ENCODE data around the gene HMX2. TPM values are rescaled to one million over a fixed set of nuclear protein-coding genes. Genes with fewer than 3 reads are reported as not detected.

Gene HMX2
- total and polyA plus RNA-seq, 2 of the 13 experiments (the other 11 are each of a cell fraction or from before 2014, with no cell fraction given), result not detected

GRCh38 chr10:123140164-123140982, 7.6 kb upstream of the HMX2 start:
- Histone ChIP-seq H3K36me3 (replicated peaks in 1 of 2; ENCODE audit: control insufficient read depth in 1 of 2, insufficient read depth in 2 of 2, low read length in 2 of 2) (no peaks in the 10 kb centered on the region), H3K4me1 (ENCODE audit: insufficient read depth, low read length) (peaks cover 59% of the 10 kb centered on the region), H3K79me2 (ENCODE audit: insufficient read depth, low read length) (no peaks in the 10 kb centered on the region), H3K4me3 (replicated peaks in 1 of 3; ENCODE audit: insufficient read depth in 1 of 3, low read depth in 2 of 3, low read length in 3 of 3) (peak overlapping the region; percentile 39 to 69 (median 44)), H3K9ac (ENCODE audit: insufficient read depth, low read depth, low read length) (peak overlapping the region; percentile 20; the same call in 1 of the 2 replicates), H3K27ac (ENCODE audit: extremely low read length, insufficient read depth, low read length) (no peak overlapping the region), H3K9me3 (ENCODE audit: low read length) (no peaks in the 10 kb centered on the region), H4K20me1 (ENCODE audit: insufficient read depth, low read length) (no peaks in the 10 kb centered on the region), H3K4me2 (ENCODE audit: low read depth, low read length) (peak overlapping the region; percentile 93), H2AFZ (ENCODE audit: low read length) (no peak overlapping the region), H3K27me3 (ENCODE audit: control insufficient read depth in 1 of 2, insufficient read depth in 2 of 2, low read length in 2 of 2) (peaks cover 26 to 88% of the 10 kb centered on the region in 2 experiments)
- 7% methylated on average over 21 of the region's 43 CpGs for WGBS (ENCODE audit: low lambda C conversion rate)
- ChIA-PET CTCF (ENCODE audit: low intra/inter-chr PET ratio, low total read pairs) (no interaction called here), POLR2A (interaction anchor here (1.2 to 1.7 kb wide), 4 partner anchors 9 to 105 kb away, joined by 3 to 11 read pairs (median 4); partner anchors contain the start of gene BUB3)
- intact Hi-C loops (cut with micrococcal nuclease; ENCODE audit: unreplicated experiment) (no loop called here), in situ Hi-C loops (cut with HindIII; ENCODE audit: extremely low pct_ligation_motif_present, low pct_unique_long_range_greater_than_20kb) (no loop called here)
- DNase-seq (ENCODE audit: low spot score) (no peak), FAIRE-seq (no peak), ATAC-seq (peak; percentile 51)
- BruUV-seq (replicated peaks), result no TSS peak
- TF ChIP-seq CREM (IDR thresholded peaks at IDR 0.05), result no peak
- TF ChIP-seq CREM (CRISPR knock-in tag; IDR thresholded peaks at IDR 0.05), result no peak
- no peak for TF ChIP-seq REPIN1 (CRISPR knock-in tag; IDR thresholded peaks at IDR 0.05; ENCODE audit: borderline replicate concordance, low read depth)
- peak; percentile 50 for TF ChIP-seq CTCF (CRISPR knock-in tag; IDR thresholded peaks at IDR 0.05)
- no peak for TF ChIP-seq ZBTB7B (CRISPR knock-in tag; IDR thresholded peaks at IDR 0.05)
- TF ChIP-seq ZNF512 (CRISPR knock-in tag; IDR thresholded peaks at IDR 0.05), result no peak
- no peak for TF ChIP-seq HOXA3 (CRISPR knock-in tag; IDR thresholded peaks at IDR 0.05)
- 0 out of 2 replicates have a peak, but pooled peaks have one; percentile 3 for TF ChIP-seq ERF (CRISPR knock-in tag; IDR thresholded peaks at IDR 0.05)
- TF ChIP-seq ZBTB4 (CRISPR knock-in tag; IDR thresholded peaks at IDR 0.05; ENCODE audit: borderline replicate concordance), result no peak
- no peak for TF ChIP-seq ZNF10 (CRISPR knock-in tag; IDR thresholded peaks at IDR 0.05; ENCODE audit: borderline replicate concordance, low read depth)
- TF ChIP-seq FOXJ3 (CRISPR knock-in tag; IDR thresholded peaks at IDR 0.05; ENCODE audit: borderline replicate concordance), result no peak
- TF ChIP-seq TCF12 (IDR thresholded peaks at IDR 0.05), result no peak
- no peak for TF ChIP-seq TCF12 (CRISPR knock-in tag; IDR thresholded peaks at IDR 0.05)
- no peak for TF ChIP-seq CENPT (CRISPR knock-in tag; IDR thresholded peaks at IDR 0.05; ENCODE audit: low read depth)
- TF ChIP-seq ZNF333 (CRISPR knock-in tag; IDR thresholded peaks at IDR 0.05; ENCODE audit: borderline replicate concordance), result no peak
- TF ChIP-seq ZNF891 (CRISPR knock-in tag; IDR thresholded peaks at IDR 0.05), result no peak
- TF ChIP-seq MEF2D (CRISPR knock-in tag; IDR thresholded peaks at IDR 0.05), result no peak
- TF ChIP-seq ASH2L (IDR thresholded peaks at IDR 0.05; ENCODE audit: insufficient read length, low read depth, low read length), result no peak
- TF ChIP-seq BHLHE40 (IDR thresholded peaks at IDR 0.05; ENCODE audit: low read length), result no peak

Measured in HepG2 (cell line).